Stimulated activated CD8-positive, alpha-beta memory T cell treated with anti-CD3 and anti-CD28 coated beads, Interleukin-7, amount 100 ng/mL, for 4 hours (primary cell): Measurements from ENCODE around the gene EIF4EBP2.

Experiments used
- DNase-seq, 2 donors: peaks; one replicate each; pipeline ENCODE4 v3.0.0-alpha.2; 2020; ENCODE audit warnings: low read depth in 2 of 2

Gene EIF4EBP2

GRCh38 chr10:70404036-70404786, at the start of gene EIF4EBP2:
EIF4EBP2 (plus strand) TSS chr10:70404145; CDS start chr10:70404402, 257 bp downstream.
- peak; percentile 94 to 96 for DNase-seq

DNA sequence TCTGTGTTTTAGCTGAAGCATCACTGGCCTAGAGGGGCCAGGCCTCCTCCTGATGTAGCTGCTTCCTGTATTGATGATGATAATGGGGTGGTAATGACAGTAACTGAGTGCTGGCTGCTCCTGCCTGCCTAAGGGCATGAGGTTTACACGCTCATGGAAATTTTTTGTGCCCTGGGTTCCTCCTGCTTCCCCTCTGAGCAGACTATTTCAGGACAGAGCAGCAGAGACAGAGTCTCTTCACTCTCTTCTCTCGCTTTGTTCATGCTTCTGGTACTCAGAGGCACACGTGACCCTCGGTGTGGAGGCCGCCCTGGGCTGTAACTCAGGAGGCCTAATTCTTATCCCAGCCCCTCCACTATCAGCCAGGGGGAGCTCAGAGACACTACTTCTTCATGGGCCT, 49.4 kb upstream of the EIF4EBP2 start:
- DNase-seq, result no peak

DNA sequence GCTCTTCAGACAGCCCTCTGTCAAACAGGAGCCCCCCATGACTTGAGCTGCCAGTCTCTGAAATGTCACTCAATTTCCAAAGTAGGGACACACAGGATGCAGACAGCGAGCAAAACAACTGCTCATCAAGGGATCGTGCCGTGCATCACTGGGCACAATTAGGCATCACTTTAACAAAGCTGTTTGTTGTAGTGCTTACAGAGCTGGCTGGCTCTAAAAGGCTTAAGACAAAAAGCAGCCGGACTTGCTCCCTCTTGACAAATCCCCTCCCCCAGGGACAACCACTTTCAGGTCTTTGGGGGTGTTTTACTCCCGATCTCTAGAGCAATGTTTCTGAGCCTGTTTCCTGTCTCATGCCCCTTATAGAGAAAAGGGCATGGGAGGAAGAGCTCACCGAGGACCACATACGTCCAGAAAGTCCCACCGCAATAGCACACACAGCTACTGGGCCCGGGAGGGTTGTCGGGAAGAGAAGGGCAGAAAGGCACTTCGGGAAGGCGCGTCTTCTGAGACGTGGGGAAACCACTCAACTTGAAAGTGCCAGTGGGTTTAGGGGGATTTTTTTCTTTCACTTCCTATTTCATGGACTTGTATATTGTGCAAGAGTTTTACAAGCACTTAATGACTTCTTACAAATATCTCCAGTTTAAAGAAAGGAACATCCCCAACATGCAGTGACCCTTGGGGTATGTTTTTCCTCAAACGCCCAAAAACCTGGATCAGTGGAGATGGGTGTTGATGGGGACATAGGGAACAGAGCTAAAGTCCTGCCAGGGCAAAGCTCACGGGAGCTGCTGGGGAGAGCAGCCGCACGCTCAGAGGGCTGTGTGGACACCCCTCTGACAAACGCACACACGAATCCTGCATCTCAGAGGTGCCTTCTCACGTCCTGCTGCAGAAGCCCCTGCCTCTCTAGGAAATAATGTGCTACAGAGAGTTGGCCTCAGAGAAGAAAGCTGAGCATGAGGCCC, 48.6 kb upstream of the EIF4EBP2 start:
- DNase-seq, result no peak

DNA sequence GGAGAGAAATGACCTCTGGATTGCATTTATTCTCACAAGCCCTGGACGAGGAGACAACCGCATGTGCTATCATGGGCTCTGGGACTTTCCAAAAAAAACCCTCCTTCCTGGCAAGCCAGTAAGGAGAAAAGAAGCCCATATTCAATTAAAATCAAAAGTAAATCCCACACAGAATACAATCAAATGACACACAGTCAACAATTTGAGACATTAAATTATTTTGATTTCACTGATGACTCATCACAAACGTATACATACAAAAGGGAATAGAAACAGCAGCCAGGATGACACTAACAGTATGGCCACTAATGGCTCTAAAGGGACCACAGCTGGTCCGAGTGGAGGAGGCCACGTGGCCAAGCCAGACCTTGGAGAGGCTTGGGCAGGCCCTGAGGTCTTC, 46.4 kb upstream of the EIF4EBP2 start:
- no peak for DNase-seq

DNA sequence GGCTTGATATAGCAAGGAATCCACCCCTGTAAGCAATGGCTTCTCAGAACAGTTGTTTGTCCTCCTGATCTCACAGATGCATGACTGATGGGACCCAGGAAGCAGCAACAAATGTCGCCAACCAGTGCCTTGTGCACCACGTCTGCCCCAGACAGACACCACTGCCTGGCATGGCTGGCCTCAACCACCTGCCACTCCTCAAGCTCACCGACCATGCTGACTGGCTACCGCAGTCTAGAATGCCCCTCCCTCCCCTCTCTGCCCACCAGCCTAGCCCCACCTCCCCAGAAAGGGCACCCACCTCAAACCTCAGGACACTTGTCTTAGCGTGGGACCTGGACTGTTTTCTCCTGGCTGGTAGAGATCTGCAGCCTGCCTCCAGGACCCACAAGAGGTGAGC, 45.5 kb upstream of the EIF4EBP2 start:
- DNase-seq, result no peak

DNA sequence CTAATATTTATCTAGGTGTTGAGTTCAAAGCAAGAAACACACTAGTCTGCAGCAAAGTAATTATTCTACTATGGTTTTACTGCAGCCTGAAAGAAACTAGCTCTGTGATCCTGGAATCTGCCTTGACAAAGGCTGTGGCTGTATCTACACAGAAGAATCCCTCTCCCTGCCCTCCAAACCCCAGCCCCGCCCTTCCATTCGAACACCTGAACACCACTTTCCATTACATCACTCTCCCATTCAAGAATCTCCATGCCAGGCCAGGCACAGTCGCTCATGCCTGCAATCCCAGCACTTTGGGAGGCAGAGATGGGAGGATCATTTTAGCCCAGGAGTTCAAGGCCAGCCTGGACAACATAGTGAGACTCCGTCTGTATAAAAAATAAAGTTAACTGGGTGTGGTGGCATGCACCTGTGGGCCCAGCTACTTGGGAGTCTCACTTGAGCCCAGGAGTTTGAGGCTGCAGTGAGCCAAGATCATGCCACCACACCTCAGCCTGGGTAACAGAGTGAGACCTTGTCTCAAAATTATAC, 44.9 kb upstream of the EIF4EBP2 start:
- DNase-seq, result no peak

DNA sequence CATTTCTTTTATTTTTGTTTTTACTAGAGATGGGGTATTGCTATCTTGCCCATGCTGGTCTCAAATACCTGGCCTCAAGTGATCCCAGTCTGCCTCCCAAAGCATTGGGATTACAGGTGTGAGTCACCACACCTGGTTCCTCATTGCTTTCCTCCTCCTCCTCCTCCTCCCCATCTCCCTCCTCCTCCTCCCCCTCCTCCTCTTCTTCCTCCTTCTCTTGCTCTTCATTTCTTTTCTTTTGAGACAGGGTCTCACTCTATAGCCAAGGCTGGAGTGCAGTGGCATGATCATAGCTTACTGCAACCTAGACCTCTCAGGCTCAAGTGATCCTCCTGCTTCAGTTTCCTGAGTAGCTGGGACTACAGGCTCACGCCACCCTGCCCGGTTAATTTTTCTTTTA, 43.7 kb upstream of the EIF4EBP2 start:
- DNase-seq, result no peak

DNA sequence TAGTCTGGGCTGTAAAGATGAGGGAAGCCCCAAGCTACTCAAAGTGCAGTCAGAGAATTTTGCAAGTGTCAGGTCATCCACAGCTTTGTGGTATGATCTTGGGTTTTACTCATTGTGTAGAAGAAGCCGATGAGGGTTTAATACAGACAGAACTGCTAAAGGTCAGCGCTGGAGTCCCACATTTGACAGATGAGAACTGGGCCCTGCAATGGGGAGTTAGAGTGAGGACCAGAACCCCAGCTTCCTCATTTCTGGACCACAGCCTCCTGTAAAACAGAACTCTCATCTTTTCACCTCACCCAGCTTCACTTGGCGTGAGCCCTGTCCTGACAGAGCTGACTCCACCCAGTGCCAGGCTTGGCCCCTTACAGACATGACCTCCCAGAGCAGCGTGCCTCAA, 41.6 kb upstream of the EIF4EBP2 start:
- DNase-seq, result no peak

GRCh38 chr10:70363292-70363691, 40.7 kb upstream of the EIF4EBP2 start:
- no peak for DNase-seq

- DNase-seq, result peak; percentile 66 to 70
These were observed 39.8 kb upstream of the EIF4EBP2 start for GRCh38 chr10:70363971-70364771.

GRCh38 chr10:70364772-70365091, 39.2 kb upstream of the EIF4EBP2 start:
- no peak for DNase-seq

DNA sequence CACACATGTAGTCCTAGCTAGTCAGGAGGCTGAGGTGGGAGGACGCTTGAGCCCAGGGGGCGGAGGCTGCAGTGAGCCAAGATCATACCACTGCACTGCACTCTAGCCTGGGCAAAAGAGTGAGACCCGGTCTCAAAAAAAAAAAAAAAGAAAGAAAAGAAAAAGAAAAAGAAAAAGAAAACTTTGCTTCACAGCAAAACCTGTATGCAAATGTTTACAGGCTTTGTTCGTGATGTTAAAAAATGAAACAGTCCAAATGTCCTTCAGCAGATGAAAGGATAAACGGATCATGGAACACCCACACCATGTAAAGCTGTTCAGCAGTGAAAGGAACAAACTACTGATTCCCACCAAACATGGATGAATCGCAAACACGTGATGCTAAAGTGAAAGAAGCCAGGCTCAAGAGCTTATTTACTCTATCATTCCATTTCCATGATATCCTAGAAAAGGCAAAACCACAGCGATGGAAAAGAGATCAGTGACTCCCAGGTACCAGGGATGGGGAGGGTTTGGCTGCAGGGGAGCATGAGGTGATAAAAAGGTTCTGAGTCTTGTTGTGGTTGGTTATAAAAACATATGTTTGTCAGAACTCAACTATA, 36.6 kb upstream of the EIF4EBP2 start:
- no peak for DNase-seq

GRCh38 chr10:70368774-70369482, 35.0 kb upstream of the EIF4EBP2 start:
- no peak for DNase-seq

DNA sequence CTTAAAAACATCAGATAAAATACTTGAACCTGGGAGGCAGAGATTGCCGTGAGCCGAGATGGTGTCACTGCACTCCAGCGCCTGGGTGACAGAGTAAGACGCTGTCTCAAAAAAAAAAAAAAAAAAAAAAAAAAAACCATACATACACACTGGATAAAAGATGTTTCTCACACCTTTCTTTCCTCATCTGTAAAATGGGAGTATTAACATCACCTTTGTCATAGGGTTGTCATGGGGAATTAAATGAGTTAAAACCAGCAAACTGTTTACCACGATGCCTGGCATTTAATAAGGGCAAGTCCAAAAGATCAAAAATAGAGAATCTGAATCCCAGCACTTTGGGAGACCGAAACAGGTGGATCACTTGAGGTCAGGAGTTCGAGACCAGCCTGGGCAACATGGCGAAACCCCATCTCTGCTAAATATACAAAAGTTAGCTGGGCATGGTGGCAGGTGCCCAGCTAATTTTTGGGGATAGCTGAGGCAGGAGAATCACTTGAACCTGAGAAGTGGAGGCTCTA, 34.4 kb upstream of the EIF4EBP2 start:
- no peak for DNase-seq

GRCh38 chr10:70370766-70371165, 33.2 kb upstream of the EIF4EBP2 start:
- no peak for DNase-seq

DNA sequence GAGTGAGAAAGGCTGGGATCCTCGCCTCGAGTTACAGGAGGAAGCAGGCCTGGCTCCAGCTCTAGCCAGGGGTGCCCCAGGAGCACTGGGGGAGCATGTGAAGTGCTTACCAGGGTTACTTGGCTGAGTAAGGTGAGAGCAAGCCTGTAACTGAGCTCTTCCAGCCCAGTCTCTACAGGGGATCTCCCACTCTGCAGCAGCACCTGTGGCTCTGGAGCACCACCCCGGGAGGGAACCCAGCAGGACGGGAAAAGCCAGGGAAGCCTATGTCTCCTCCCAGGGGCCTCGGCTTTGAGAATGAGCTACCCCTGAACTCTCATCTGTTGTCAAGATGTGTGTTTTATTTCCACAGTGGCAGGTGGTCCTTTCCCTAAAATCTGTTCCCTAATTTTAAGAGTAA, 32.1 kb upstream of the EIF4EBP2 start:
- DNase-seq, result no peak

DNA sequence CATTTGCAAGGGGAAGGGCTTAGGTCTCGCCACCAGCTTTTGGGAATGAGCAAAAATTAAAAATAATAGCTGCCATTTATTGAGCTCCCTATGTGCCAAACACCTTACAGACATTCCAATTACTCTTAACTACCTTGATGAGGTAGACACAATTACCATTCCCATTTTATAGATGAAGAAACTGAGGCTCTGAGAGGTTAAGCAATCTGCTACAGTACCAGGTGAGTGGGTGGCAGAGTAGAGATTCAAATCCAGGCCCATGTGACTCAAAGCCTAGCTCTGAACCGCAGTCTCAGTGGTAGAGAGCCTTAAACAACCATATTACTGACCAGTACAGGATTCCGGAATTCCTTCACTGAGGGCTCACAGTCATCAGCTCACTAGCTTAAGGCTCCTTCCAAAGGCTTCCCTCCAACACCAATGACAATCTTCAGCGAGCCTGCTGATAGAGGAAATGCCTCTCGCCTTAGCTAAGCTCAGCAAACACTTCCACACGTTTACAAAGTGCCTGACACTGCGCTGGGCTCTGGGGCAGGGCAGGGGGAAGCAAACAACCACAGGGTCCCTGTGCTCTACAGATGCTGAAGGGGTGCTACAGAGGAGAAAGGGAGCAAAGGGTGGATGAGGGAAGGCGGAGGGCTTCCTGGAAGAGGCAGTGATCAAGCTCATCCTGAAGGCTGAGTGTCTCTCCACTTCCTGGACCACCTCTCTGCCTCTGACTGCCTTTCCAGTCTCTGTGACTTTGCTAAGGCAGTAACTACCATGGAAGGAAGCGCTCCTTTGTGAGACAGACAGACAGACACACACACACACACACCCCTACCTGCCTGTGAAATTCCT, 28.9 kb upstream of the EIF4EBP2 start:
- no peak for DNase-seq

DNA sequence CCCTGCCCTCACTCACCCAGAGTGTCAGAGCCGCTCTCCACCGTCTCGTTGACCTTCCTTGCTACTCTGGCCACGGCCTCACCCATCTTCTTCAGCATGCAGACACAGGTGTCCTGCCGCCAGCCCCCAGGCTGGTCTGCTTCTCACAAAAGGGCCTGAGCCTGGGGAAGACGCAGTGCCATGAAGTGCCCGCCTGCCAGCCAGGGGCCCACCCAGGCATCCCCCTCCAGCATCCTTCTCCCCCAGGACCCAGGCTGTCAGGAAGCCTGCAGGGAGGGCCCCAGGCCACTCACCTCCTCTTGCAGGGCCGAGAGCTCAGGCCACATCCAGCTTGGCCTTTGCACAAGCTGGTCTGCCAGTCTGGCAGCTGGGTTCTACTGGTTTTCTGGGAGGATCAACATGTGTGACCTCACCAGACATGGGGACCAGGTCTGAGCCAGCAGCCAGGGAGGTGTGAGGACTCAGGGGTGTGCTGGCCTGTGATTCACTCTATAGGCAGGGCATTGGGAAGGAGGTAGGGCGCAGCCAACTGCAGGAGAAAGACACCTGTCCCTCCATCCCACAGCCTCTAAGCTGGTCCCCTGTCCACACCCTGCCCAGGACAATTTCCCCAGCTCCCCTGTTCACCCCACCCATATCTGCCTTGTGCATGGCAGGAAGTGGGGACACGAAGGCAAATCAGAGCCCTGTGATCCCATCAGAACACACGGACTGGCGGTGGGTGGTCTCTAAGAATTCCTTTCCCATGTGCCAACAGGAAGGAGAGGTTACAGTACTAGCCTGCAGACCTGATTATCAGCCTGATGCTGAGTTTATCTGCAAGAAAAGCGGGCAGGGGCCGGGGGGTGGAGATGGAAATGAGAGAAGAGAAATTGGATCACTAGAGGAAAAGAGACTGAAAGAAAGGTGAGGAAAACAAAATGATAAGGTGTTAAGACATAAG, 27.2 kb upstream of the EIF4EBP2 start:
- DNase-seq, result no peak

DNA sequence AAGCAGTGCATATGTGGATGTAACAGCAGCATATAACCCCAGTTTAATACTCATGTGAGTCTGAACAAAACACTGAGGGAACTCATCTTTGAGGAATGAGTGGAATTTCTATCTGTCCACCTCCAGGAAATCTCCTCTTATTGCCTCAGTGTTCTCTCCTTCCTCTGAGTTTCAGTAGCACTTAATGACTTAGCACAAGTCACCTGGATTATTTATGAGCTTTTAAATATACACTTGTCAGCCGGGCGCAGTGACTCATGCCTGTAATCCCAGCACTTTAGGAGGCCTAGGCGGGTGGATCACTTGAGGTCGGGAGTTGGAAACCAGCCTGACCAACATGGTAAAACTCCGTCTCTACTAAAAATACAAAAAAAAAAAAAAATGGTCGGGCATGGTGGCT, 25.8 kb upstream of the EIF4EBP2 start:
- DNase-seq, result no peak
